Heart left ventricle (tissue), 13 donors: ENCODE measurements around the gene PANX1.

ENCODE experiments used
- POLR2A ChIP-seq, 2 donors: fragments of 450-650 bp; IDR thresholded peaks; one replicate each; pipeline ENCODE4 v1.6.1; 2017; ENCODE audit warnings: antibody characterized with exemption in 2 of 2, mild to moderate bottlenecking in 2 of 2, moderate library complexity in 2 of 2
- TF ChIP-seq, protein P1 (sequence below), 12 donors: fragments of 200-600 bp; sonication (generic) in 4 of 12; IDR thresholded peaks; one replicate each; pipeline versions ENCODE4 v1.5.0 to v1.8.0; 2018 to 2022; ENCODE audit warnings: antibody characterized with exemption in 12 of 12, mild to moderate bottlenecking in 5 of 12
- donor health status: ischemic (EF 13 %, LVEDD 7.1; RV severe dilation, severe dysfunction).
- donor health status: DM: no; HTN: yes; CAD: no.
- donor health status: DM: no; HTN: no; CAD: no.
- donor health status: ischemic (EF 25% LVEDD 6.9; RV normal size, moderate dysfunction).
- donor health status: ischemic (EF 25% LVEDD 5.7; RV mildly dilated, moderate dysfunction).
- donor health status: ischemic (EF 35%, LVEDD 5.7; RV mildly dilated, moderate dysfunction).
- donor health status: nonischemic (EF 11% LVEDD 7.7; RV severe dilation, severe dysfunction).
- donor health status: DM: yes; HTN: yes; CAD: no.
- donor health status: PGD.
- donor health status: ischemic (EF 29% LVEDD 5.4; RV normal size, mild dysfunction).
- donor health status: nonischemic (EF 23%, LVEDD 6.1; RV moderate dilation, normal function).

DNA sequence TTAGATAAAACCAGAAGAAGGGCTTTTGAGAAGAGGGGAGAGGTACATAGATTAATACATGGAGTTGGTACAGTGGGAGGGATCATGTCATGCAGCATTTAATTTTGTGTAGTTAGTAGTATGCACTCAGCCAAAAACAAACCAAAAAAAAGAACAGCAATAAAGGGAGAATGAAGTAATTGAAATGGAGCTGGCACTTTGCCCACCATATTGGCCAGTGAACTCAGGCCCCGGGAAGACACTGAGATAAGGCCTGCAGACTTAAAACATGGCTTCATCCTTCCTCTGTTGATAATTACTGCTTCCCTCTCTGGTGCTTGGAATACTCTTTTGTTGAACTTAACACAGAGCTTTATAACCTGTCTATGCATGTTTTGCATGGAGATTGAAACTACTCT, 3.1 kb downstream of the PANX1 start:
- no peak for TF ChIP-seq POLR2A (IDR thresholded peaks at IDR 0.05)
- TF ChIP-seq, protein P1, sequence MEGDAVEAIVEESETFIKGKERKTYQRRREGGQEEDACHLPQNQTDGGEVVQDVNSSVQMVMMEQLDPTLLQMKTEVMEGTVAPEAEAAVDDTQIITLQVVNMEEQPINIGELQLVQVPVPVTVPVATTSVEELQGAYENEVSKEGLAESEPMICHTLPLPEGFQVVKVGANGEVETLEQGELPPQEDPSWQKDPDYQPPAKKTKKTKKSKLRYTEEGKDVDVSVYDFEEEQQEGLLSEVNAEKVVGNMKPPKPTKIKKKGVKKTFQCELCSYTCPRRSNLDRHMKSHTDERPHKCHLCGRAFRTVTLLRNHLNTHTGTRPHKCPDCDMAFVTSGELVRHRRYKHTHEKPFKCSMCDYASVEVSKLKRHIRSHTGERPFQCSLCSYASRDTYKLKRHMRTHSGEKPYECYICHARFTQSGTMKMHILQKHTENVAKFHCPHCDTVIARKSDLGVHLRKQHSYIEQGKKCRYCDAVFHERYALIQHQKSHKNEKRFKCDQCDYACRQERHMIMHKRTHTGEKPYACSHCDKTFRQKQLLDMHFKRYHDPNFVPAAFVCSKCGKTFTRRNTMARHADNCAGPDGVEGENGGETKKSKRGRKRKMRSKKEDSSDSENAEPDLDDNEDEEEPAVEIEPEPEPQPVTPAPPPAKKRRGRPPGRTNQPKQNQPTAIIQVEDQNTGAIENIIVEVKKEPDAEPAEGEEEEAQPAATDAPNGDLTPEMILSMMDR (IDR thresholded peaks at IDR 0.05), result no peak
